Uterus (tissue), 4 donors: ENCODE results near the gene TNIP1. TPM values are rescaled to one million over a fixed set of nuclear protein-coding genes. Genes with fewer than 3 reads are reported as not detected.

Source experiments
- DNase-seq, 2 donors: peaks; one replicate each; pipeline ENCODE4 v3.0.0-alpha.2; 2019 to 2020
- H3K27ac ChIP-seq, 2 donors: fragments of 200-600 bp; sonication (generic); 1 replicate in 1 of 2; 2 replicates in 1 of 2; pipeline ENCODE4 v1.5.1; 2016 to 2018
- H3K27me3 ChIP-seq, 2 donors: fragments of 200-600 bp; sonication (generic); one replicate each; pipeline ENCODE4 v1.5.1; 2018 to 2019; ENCODE audit warnings: control low read depth in 1 of 2
- H3K36me3 ChIP-seq, 2 donors: fragments of 200-600 bp; sonication (generic); one replicate each; pipeline ENCODE4 v1.5.1; 2019; ENCODE audit warnings: control low read depth in 1 of 2
- H3K4me1 ChIP-seq, 2 donors: fragments of 200-600 bp; sonication (generic); one replicate each; pipeline ENCODE4 v1.5.1; 2018 to 2019; ENCODE audit warnings: control low read depth in 1 of 2
- H3K4me3 ChIP-seq, 2 donors: fragments of 200-600 bp; sonication (generic); 1 replicate in 1 of 2; 2 replicates in 1 of 2; pipeline ENCODE4 v1.5.1; 2018 to 2019; ENCODE audit warnings: mild to moderate bottlenecking in 1 of 2
- H3K9me3 ChIP-seq, 2 donors: fragments of 200-600 bp; sonication (generic); one replicate each; pipeline ENCODE4 v1.5.1; 2019; ENCODE audit warnings: control low read depth in 1 of 2
- POLR2A ChIP-seq, 2 donors: fragments of 450-650 bp; IDR thresholded peaks; one replicate each; pipeline ENCODE4 v1.6.1; 2016; ENCODE audit warnings: antibody characterized with exemption in 2 of 2, mild to moderate bottlenecking in 1 of 2, moderate library complexity in 1 of 2
- intact Hi-C: fragments of 100-400 bp; cut with DNase I; formaldehyde crosslinking; loops from one replicate; pipeline ENCODE4 v1.15.1; 2023; ENCODE audit warnings: low total_unique reads
- total RNA-seq, 4 donors: library from RNA; depleted of rRNA in 3 of 4; stranded (reverse); fragments of >200 nt in 3 of 4; gene quantifications; one replicate each; pipeline versions ENCODE4 v1.1.0 to v1.2.4, GENCODE V29; 2014 to 2023
- TF ChIP-seq, protein P1 (sequence below), 4 experiments: fragments of 200-600 bp in 2 of 4; fragments of 450-650 bp in 2 of 4; sonication (generic) in 2 of 4; IDR thresholded peaks; one replicate each; pipeline ENCODE4 v1.5.1; 2016 to 2019; ENCODE audit warnings: antibody characterized with exemption in 4 of 4, mild to moderate bottlenecking in 2 of 4, moderate library complexity in 1 of 4
- donor health status: DM: yes; HTN: yes; CAD: no.

TNIP1 gene
- total RNA-seq, 4 donors from 2014 or later = 35.6 to 70.8 (median 50.7) TPM

DNA sequence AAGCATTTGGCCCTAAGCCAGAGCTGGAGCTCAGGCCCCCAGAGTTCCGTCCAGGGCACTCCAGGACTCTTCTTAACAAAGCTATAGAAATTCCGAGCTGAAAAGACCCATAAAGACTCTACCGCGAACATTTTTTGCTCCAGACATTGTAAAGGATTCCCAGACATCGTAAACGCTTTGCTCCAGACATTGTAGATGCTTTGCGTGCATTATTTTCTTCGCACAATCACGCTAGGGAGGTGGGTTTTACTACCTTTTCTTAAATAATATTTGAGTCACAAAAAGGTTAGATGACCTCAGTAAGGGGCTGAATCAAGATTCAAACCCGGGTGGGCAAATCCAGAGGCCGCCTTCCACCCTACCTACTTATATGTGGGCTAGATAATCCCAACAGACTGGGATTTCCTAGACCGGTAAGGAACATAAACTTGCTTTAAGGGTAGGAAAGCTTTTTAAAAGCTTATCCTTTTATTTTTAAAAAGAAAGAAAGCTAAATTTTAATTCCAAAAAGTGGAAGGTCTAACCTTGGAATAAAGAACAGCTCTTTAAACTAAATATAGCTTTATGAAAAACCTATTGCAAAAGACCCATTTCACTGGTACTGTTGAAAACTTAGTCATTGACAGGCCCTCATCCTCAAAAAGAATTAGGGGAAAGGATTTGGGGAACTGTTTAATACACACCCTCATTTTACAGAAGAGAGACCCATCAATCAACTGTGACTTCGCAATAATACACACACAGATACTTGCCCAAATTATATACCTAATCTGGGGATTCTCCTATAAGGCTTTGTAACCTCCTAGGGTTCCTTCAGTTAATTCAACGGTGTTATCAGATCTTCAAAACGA, 822 bp upstream of the TNIP1 start:
- peaks cover 0 to 15% of the 10 kb centered on the region in 2 donors for H3K4me1 ChIP-seq
- peak overlapping the region; percentile 98 to 100 for H3K27ac ChIP-seq
- peak overlapping the region; percentile 57 to 95 for H3K4me3 ChIP-seq
- TF ChIP-seq POLR2A (IDR thresholded peaks at IDR 0.05) = no peak
- TF ChIP-seq, protein P1, sequence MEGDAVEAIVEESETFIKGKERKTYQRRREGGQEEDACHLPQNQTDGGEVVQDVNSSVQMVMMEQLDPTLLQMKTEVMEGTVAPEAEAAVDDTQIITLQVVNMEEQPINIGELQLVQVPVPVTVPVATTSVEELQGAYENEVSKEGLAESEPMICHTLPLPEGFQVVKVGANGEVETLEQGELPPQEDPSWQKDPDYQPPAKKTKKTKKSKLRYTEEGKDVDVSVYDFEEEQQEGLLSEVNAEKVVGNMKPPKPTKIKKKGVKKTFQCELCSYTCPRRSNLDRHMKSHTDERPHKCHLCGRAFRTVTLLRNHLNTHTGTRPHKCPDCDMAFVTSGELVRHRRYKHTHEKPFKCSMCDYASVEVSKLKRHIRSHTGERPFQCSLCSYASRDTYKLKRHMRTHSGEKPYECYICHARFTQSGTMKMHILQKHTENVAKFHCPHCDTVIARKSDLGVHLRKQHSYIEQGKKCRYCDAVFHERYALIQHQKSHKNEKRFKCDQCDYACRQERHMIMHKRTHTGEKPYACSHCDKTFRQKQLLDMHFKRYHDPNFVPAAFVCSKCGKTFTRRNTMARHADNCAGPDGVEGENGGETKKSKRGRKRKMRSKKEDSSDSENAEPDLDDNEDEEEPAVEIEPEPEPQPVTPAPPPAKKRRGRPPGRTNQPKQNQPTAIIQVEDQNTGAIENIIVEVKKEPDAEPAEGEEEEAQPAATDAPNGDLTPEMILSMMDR (IDR thresholded peaks at IDR 0.05) = no peak
- intact Hi-C loops = no loop called here
- peak in 1 of 2 donors; percentile 86 for DNase-seq
- H3K27me3 ChIP-seq = no peaks in the 10 kb centered on the region
- H3K36me3 ChIP-seq = no peaks in the 10 kb centered on the region
- H3K9me3 ChIP-seq = no peaks in the 10 kb centered on the region

DNA sequence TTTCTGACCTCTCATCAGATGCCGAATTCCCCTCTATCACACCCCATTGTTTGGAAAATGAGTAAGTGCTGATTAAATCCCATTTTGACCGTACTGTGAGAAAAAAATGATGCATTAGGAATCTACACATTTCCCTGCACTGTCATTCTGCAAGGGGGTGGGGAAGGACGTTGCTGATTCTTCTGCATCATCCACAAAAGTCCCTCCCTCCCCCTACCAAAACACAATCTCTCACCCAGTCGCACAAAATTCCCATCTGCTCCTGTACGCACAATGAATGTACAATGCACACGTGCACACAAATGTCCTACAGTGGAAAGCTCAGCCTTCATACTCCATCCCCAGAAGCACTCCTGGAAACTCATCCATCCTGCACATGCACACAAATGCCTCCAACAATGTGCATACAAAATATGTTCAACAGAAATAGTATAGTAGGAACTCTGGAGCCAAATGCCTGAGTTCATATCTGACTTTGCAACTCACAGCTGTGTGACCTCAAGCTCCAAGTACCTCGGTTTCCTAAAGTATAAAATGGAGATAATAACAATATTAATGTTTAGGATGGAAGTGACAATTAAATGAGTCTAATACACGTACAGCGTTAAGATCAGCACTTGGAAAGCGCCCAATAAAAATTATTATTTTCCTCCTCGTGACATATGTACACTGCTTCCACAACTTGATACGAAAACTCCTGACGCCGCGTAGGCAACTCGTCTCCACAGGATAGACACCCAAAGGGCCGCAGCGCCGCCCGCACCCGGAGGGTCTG, 809 bp downstream of the TNIP1 start:
- intact Hi-C loops = no loop called here
- DNase-seq = no peak
- Histone ChIP-seq H3K4me1 (peaks cover 0 to 15% of the 10 kb centered on the region in 2 donors), H3K27ac (peak overlapping the region; percentile 98 to 100), H3K4me3 (peak overlapping the region; percentile 57 to 95), H3K9me3 (no peaks in the 10 kb centered on the region), H3K27me3 (no peaks in the 10 kb centered on the region), H3K36me3 (no peaks in the 10 kb centered on the region)
- no peak for TF ChIP-seq POLR2A (IDR thresholded peaks at IDR 0.05)
- TF ChIP-seq, protein P1 (IDR thresholded peaks at IDR 0.05) = no peak

DNA sequence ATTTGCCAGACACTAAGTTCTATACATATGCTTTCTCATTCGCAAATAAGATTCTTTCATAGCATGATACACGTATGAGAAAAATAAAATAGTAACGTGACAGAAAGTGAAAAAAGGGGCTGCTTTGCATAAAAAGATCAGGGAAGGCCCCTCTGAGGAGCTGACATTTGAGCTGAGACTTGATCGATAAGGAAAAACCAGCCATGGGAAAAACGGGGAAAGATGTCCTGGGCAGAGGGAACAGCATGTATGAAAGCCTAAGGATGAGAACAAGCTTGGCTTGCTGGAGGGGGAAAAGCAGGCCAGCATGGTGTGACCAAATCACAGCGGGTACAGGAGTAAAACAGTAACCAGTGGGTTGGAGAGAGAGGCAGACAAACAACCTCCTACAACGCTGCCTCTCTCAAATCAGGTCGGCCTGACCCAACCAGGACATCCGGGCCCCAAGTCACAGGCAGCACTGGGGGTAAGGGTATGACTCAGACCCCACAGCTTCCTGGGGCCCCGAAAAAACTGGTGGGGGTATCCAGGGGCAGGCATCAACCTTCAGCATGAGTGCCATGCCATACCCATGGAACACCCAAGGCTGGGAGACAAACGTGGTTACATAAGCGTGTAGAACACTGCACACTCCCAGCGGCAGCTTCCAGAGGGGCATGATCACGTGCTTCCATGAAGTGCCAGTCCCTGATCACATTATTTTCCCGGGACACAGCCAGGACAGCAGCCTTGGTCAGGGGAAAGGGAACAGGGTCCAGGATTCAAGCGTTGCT, 2.2 kb downstream of the TNIP1 start:
- no peaks in the 10 kb centered on the region for H3K9me3 ChIP-seq
- no peak overlapping the region for H3K27ac ChIP-seq
- no peaks in the 10 kb centered on the region for H3K36me3 ChIP-seq
- intact Hi-C loops = no loop called here
- no peak for DNase-seq
- TF ChIP-seq POLR2A (IDR thresholded peaks at IDR 0.05) = no peak
- TF ChIP-seq, protein P1 (IDR thresholded peaks at IDR 0.05) = no peak
- H3K27me3 ChIP-seq = no peaks in the 10 kb centered on the region
- H3K4me1 ChIP-seq = peaks cover 0 to 15% of the 10 kb centered on the region in 2 donors
- no peak overlapping the region for H3K4me3 ChIP-seq

DNA sequence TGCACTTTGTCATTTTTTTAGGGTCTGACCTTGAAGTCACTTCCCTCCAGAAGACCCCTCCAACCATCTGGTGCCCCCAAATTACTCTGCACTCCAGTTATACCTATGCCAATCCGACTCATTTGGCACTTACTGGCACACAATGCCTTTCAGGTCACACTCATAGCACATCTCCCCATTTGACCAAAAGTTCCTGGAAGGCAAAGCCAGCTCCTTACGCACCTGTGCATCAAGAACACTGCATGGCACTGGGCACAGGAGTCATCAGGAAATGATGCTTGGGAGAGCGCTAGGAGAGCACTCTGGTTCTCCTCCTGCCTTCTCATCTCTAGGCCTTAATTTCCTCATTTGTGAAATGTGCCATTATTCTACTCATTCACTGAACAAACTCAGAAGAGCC, 2.9 kb downstream of the TNIP1 start:
- no peaks in the 10 kb centered on the region for H3K36me3 ChIP-seq
- H3K9me3 ChIP-seq = no peaks in the 10 kb centered on the region
- H3K27ac ChIP-seq = no peak overlapping the region
- no peak for DNase-seq
- TF ChIP-seq POLR2A (IDR thresholded peaks at IDR 0.05) = no peak
- TF ChIP-seq, protein P1 (IDR thresholded peaks at IDR 0.05) = no peak
- peaks cover 0 to 15% of the 10 kb centered on the region in 2 donors for H3K4me1 ChIP-seq
- intact Hi-C loops = no loop called here
- H3K4me3 ChIP-seq = no peak overlapping the region
- H3K27me3 ChIP-seq = no peaks in the 10 kb centered on the region
